H1 (cell line): ENCODE data around the gene UBAP2L. TPM values are rescaled to one million over a fixed set of nuclear protein-coding genes. Genes with fewer than 3 reads are reported as not detected.
A peak's percentile ranks its signal among the peaks of the same experiment; 100 is the strongest.

Experiments
- CTCF ChIA-PET: fragments of 300-600 bp; sonication (Branson Sonifier 250); formaldehyde crosslinking; loops from one replicate; lab custom pipeline; 2021; ENCODE audit not compliant: partially characterized antibody; lab: Charles Lee
- POLR2A ChIA-PET: fragments of 300-600 bp; sonication (Branson Sonifier 250); formaldehyde crosslinking; loops from one replicate; lab custom pipeline; 2021; ENCODE audit warnings: inconsistent platforms; ENCODE audit not compliant: partially characterized antibody; lab: Charles Lee
- DNase-seq, 2 experiments: peaks; one replicate each; pipeline versions ENCODE4 v3.0.0 to v3.0.0-alpha.2; 2010 to 2022; ENCODE audit warnings: low spot score in 2 of 2, low read depth in 1 of 2, mixed read lengths in 1 of 2
- FAIRE-seq: peaks from 2 replicates; lab custom pipeline; 2011; peaks lifted over from hg19 to GRCh38; lab: Jason Lieb, UNC
- H2AFZ ChIP-seq: 2 replicates; pipeline ENCODE4 v1.8.1; 2012; ENCODE audit warnings: low read length, inconsistent platforms
- H2AK5ac ChIP-seq: 2 replicates; pipeline ENCODE4 v1.6.1; 2013; ENCODE audit warnings: low read depth, low read length
- H2BK120ac ChIP-seq: replicated peaks from 2 replicates; pipeline ENCODE3; 2013; ENCODE audit warnings: low read depth, low read length, inconsistent platforms
- H2BK12ac ChIP-seq: 2 replicates; pipeline ENCODE4 v1.6.1; 2013; ENCODE audit warnings: low read depth, low read length
- H2BK15ac ChIP-seq: 2 replicates; pipeline ENCODE4 v1.6.1; 2013; ENCODE audit warnings: low read length
- H2BK20ac ChIP-seq: 2 replicates; pipeline ENCODE4 v1.6.1; 2013; ENCODE audit warnings: low read length
- H2BK5ac ChIP-seq: 2 replicates; pipeline ENCODE4 v1.6.1; 2013; ENCODE audit warnings: low read depth, low read length
- H3K14ac ChIP-seq: 2 replicates; pipeline ENCODE4 v1.6.1; 2013; ENCODE audit warnings: inconsistent platforms; ENCODE audit not compliant: insufficient read length
- H3K18ac ChIP-seq: 2 replicates; pipeline ENCODE4 v1.6.1; 2013; ENCODE audit warnings: low read length; ENCODE audit errors: extremely low read depth
- H3K23ac ChIP-seq: 2 replicates; pipeline ENCODE4 v1.6.1; 2013; ENCODE audit warnings: inconsistent platforms; ENCODE audit not compliant: insufficient read length
- H3K23me2 ChIP-seq: 2 replicates; pipeline ENCODE4 v1.6.1; 2013; ENCODE audit warnings: low read depth, low read length
- H3K27ac ChIP-seq: 2 replicates; pipeline ENCODE4 v1.6.1; 2011; ENCODE audit warnings: low read depth, low read length, inconsistent platforms
- H3K27me3 ChIP-seq, 4 experiments: replicated peaks in 1 of 4; 1 replicate in 1 of 4; 2 replicates in 3 of 4; pipeline versions ENCODE4 v1.6.1 to v1.8.1; 2011 to 2013; ENCODE audit warnings: low read length in 3 of 4, mild to moderate bottlenecking in 3 of 4, inconsistent platforms in 2 of 4, mixed read lengths in 2 of 4, moderate library complexity in 1 of 4; ENCODE audit not compliant: control insufficient read depth in 3 of 4, insufficient read depth in 3 of 4; ENCODE audit errors: extremely low read depth in 1 of 4
- H3K36me3 ChIP-seq, 4 experiments: 2 replicates each; pipeline versions ENCODE4 v1.6.1 to v1.8.1; 2011 to 2013; ENCODE audit warnings: mild to moderate bottlenecking in 4 of 4, low read length in 3 of 4, moderate library complexity in 2 of 4, control low read depth in 1 of 4, inconsistent platforms in 1 of 4; ENCODE audit not compliant: insufficient read depth in 4 of 4, control insufficient read depth in 2 of 4
- H3K4ac ChIP-seq: replicated peaks from 2 replicates; pipeline ENCODE3; 2013; ENCODE audit warnings: low read length, low read depth, mixed read lengths, inconsistent platforms; ENCODE audit not compliant: insufficient read length
- H3K4me1 ChIP-seq, 4 experiments: replicated peaks in 1 of 4; 1 replicate in 1 of 4; 2 replicates in 3 of 4; pipeline versions ENCODE4 v1.6.1 to v1.8.1; 2011 to 2013; ENCODE audit warnings: low read length in 3 of 4, inconsistent platforms in 2 of 4, mixed read lengths in 1 of 4; ENCODE audit not compliant: insufficient read depth in 4 of 4, control insufficient read depth in 3 of 4
- H3K4me2 ChIP-seq, 2 experiments: 2 replicates each; pipeline versions ENCODE4 v1.6.1 to v1.8.1; 2011 to 2013; ENCODE audit warnings: low read depth in 2 of 2, low read length in 2 of 2, control low read depth in 1 of 2, inconsistent platforms in 1 of 2, mild to moderate bottlenecking in 1 of 2; ENCODE audit not compliant: insufficient read depth in 1 of 2
- H3K4me3 ChIP-seq, 4 experiments: fragments of 200-600, 300-600 bp in 1 of 4; sonication (generic), shearing (Covaris generic), sonication (Bioruptor Twin) in 1 of 4; 2 replicates each; pipeline versions ENCODE4 v1.5.1 to v1.8.1; 2011 to 2016; ENCODE audit warnings: low read length in 4 of 4, low read depth in 3 of 4, control low read depth in 2 of 4, inconsistent platforms in 2 of 4, mild to moderate bottlenecking in 2 of 4, mixed read lengths in 1 of 4, moderate library complexity in 1 of 4; ENCODE audit not compliant: insufficient read depth in 2 of 4; ENCODE audit errors: extremely low read depth in 1 of 4
- H3K56ac ChIP-seq: replicated peaks from 2 replicates; pipeline ENCODE3; 2013; ENCODE audit warnings: low read depth, mild to moderate bottlenecking, mixed read lengths, low read length, inconsistent platforms; ENCODE audit not compliant: insufficient read length
- H3K79me1 ChIP-seq: 2 replicates; pipeline ENCODE4 v1.6.1; 2013; ENCODE audit warnings: low read depth, low read length, control low read depth
- H3K79me2 ChIP-seq, 2 experiments: 2 replicates each; pipeline versions ENCODE4 v1.6.1 to v1.8.1; 2012 to 2013; ENCODE audit warnings: low read length in 2 of 2, mild to moderate bottlenecking in 2 of 2, inconsistent platforms in 1 of 2; ENCODE audit not compliant: insufficient read depth in 2 of 2, control insufficient read depth in 1 of 2
- H3K9ac ChIP-seq, 4 experiments: replicated peaks in 1 of 4; 1 replicate in 1 of 4; 2 replicates in 3 of 4; pipeline versions ENCODE4 v1.6.1 to v1.8.1; 2011 to 2013; ENCODE audit warnings: low read depth in 3 of 4, low read length in 3 of 4, control low read depth in 2 of 4, mild to moderate bottlenecking in 2 of 4, moderate library complexity in 2 of 4, inconsistent platforms in 1 of 4; ENCODE audit errors: extremely low read depth in 1 of 4
- H3K9me3 ChIP-seq, 2 experiments: 2 replicates each; pipeline versions ENCODE4 v1.6.1 to v1.8.1; 2012 to 2013; ENCODE audit warnings: mild to moderate bottlenecking in 2 of 2, moderate library complexity in 2 of 2, control low read depth in 1 of 2, inconsistent platforms in 1 of 2, low read depth in 1 of 2, low read length in 1 of 2, mixed read lengths in 1 of 2; ENCODE audit not compliant: insufficient read depth in 2 of 2
- H4K20me1 ChIP-seq, 2 experiments: replicated peaks in 1 of 2; 2 replicates each; pipeline versions ENCODE3 to v1.8.1; 2011 to 2013; ENCODE audit warnings: inconsistent platforms in 2 of 2, low read length in 2 of 2, mild to moderate bottlenecking in 1 of 2; ENCODE audit not compliant: insufficient read depth in 2 of 2, control insufficient read depth in 1 of 2
- H4K5ac ChIP-seq: 2 replicates; pipeline ENCODE4 v1.6.1; 2013; ENCODE audit warnings: low read length, low read depth, mixed read lengths, inconsistent platforms; ENCODE audit not compliant: insufficient read length
- H4K8ac ChIP-seq: 2 replicates; pipeline ENCODE4 v1.8.0; 2013; ENCODE audit warnings: mild to moderate bottlenecking, moderate library complexity, low read length, inconsistent platforms; ENCODE audit not compliant: insufficient read depth; ENCODE audit errors: extremely low read depth
- H4K91ac ChIP-seq: replicated peaks from 2 replicates; pipeline ENCODE3; 2013; ENCODE audit warnings: low read length, mixed read lengths, inconsistent platforms; ENCODE audit not compliant: insufficient read length
- ASH2L ChIP-seq: fragments of 200-600, 300-600 bp; sonication (generic); IDR thresholded peaks from one replicate; pipeline ENCODE4 v1.7.1; 2017; ENCODE audit warnings: low read length
- ATF3 ChIP-seq: IDR thresholded peaks from 2 replicates; pipeline ENCODE4 v1.6.1; 2011; ENCODE audit warnings: low read depth, mild to moderate bottlenecking, low read length; ENCODE audit not compliant: insufficient read depth
- GTF2F1 ChIP-seq: IDR thresholded peaks from 2 replicates; pipeline ENCODE4 v1.6.1; 2012; ENCODE audit warnings: low read depth, low read length, improper control_type of control experiment, borderline replicate concordance
- KDM1A ChIP-seq: fragments of 200-600, 300-600 bp; sonication (generic); IDR thresholded peaks from 2 replicates; pipeline ENCODE4 v1.7.1; 2016; ENCODE audit warnings: mild to moderate bottlenecking, low read length, borderline replicate concordance
- PHF8 ChIP-seq: fragments of 200-600 bp; sonication (generic); conservative IDR thresholded peaks from 2 replicates; pipeline ENCODE4 v1.7.1; 2012; ENCODE audit warnings: low read depth, mild to moderate bottlenecking, inconsistent platforms, low read length, moderate library complexity
- RNF2 ChIP-seq: fragments of 200-900, 300-1000 bp; sonication (generic); IDR thresholded peaks from 2 replicates; pipeline ENCODE4 v1.7.1; 2016; ENCODE audit warnings: borderline replicate concordance, low read depth, mild to moderate bottlenecking, antibody characterized with exemption, low read length; ENCODE audit not compliant: poor library complexity, severe bottlenecking; ENCODE audit errors: missing control alignments
- SP1 ChIP-seq: IDR thresholded peaks from 2 replicates; pipeline ENCODE4 v1.6.1; 2011; ENCODE audit warnings: low read depth, low read length
- TAF1 ChIP-seq: IDR thresholded peaks from 2 replicates; pipeline ENCODE4 v1.6.1; 2011; ENCODE audit warnings: mild to moderate bottlenecking, low read depth, low read length
- ZNF274 ChIP-seq: IDR thresholded peaks from 2 replicates; pipeline ENCODE4 v1.7.0; 2012; ENCODE audit warnings: low read length, borderline replicate concordance; ENCODE audit errors: extremely low read depth
- WGBS, 2 experiments: shearing (Covaris generic) in 1 of 2; methylation state at CpG; one replicate each; pipeline versions ENCODE4 v1.1.6 to v1.1.7; 2013 to 2015; ENCODE audit warnings: low lambda C conversion rate in 2 of 2, mixed read lengths in 2 of 2, inconsistent platforms in 1 of 2, low coverage in 1 of 2, missing lambda C conversion rate in 1 of 2; ENCODE audit not compliant: insufficient replicate concordance in 2 of 2, insufficient coverage in 1 of 2, insufficient read length in 1 of 2; ENCODE audit errors: extremely low coverage in 1 of 2, missing lambda C conversion rate in 1 of 2; 5-methylcytosine and 5-hydroxymethylcytosine counted together
- polyA plus RNA-seq, 7 experiments: library from polyadenylated mRNA; depleted of rRNA in 3 of 7; stranded (reverse) in 5 of 7; unstranded in 2 of 7; fragments of >200 nt in 5 of 7; fragments of 200-250 nt in 2 of 7; gene quantifications; 1 replicate in 5 of 7; 2 replicates in 1 of 7; 4 replicates in 1 of 7; pipeline versions ENCODE4 v1.2.1 to v1.2.3, GENCODE V29; 2011 to 2013; ENCODE audit warnings: missing spikeins in 2 of 7, mixed read lengths in 2 of 7
- total RNA-seq: library from RNA; stranded (reverse); fragmentation: NEBNext Ultra II Directional; extraction: Animal tissue kit (Norgen Biotek cat#: 25700); gene quantifications from 2 replicates; pipeline ENCODE4 v1.2.1, GENCODE V29; 2021

UBAP2L gene
- total and polyA plus RNA-seq, 2 of the 8 experiments (the other 6 are each of a cell fraction or from before 2014, with no cell fraction given): 254 to 349 TPM

GRCh38 chr1:154178911-154179811, 41.6 kb upstream of the UBAP2L start:
- Histone ChIP-seq H3K4me3 (peak overlapping the region in 1 of 4 experiments; percentile 44; a peak in 2 of 8 replicates), H3K14ac (no peak overlapping the region), H2BK12ac (no peak overlapping the region), H3K4ac (no peak overlapping the region), H3K23me2 (peaks cover 7% of the 10 kb centered on the region; the same call in 1 of the 2 replicates), H3K27me3 (no peaks in the 10 kb centered on the region), H3K36me3 (peaks cover 6 to 31% (median 16%) of the 10 kb centered on the region in 4 experiments), H4K5ac (no peak overlapping the region), H3K23ac (no peak overlapping the region), H3K79me2 (peaks cover 65 to 86% of the 10 kb centered on the region in 2 experiments), H2BK20ac (no peak overlapping the region), H3K9me3 (no peaks in the 10 kb centered on the region), H2AFZ (no peak overlapping the region), H3K18ac (no peak overlapping the region), H4K91ac (no peak overlapping the region), H2BK5ac (no peak overlapping the region), H4K8ac (no peak overlapping the region), H3K27ac (peak overlapping the region; percentile 40; the same call in 1 of the 2 replicates), H4K20me1 (peaks cover 33 to 34% of the 10 kb centered on the region in 2 experiments), H3K79me1 (peaks cover 21% of the 10 kb centered on the region), H2BK15ac (no peak overlapping the region), H3K56ac (no peak overlapping the region), H3K4me1 (peaks cover 10 to 17% (median 14%) of the 10 kb centered on the region in 4 experiments), H3K4me2 (peak overlapping the region; percentile 34 to 83), H2AK5ac (no peak overlapping the region), H2BK120ac (no peak overlapping the region), H3K9ac (peak overlapping the region in 1 of 4 experiments; percentile 58; a peak in 1 of 7 replicates)
- FAIRE-seq (no peak), DNase-seq (no peak)
- WGBS, 2 experiments: 83% methylated on average over 10 of the region's 10 CpGs; no CpG with 5 or more reads in 1 of the 2 experiments
- POLR2A ChIA-PET: interaction anchor here (0.6 to 11.3 kb wide), 14 partner anchors 9 to 216 kb away, joined by 3 to 107 read pairs (median 7); partner anchors contain the start of genes NUP210L, RPS27, SLC39A1 and TPM3
- TF ChIP-seq ATF3: no peak
- TF ChIP-seq SP1: no peak
- TF ChIP-seq KDM1A: no peak
- no peak for TF ChIP-seq RNF2
- no peak for TF ChIP-seq ZNF274
- TF ChIP-seq PHF8: no peak
- TF ChIP-seq GTF2F1: no peak
- no peak for TF ChIP-seq TAF1
- TF ChIP-seq ASH2L: no peak
- CTCF ChIA-PET: interaction anchor here (0.6 to 2.0 kb wide), 5 partner anchors 19 to 147 kb away, joined by 3 to 9 read pairs (median 4); no protein-coding TSS in a partner anchor
